HFF-Myc (cell line): ENCODE measurements around the gene APOO.
"Not testable (repeated sequence)": the region's sequence is repeated elsewhere in the genome, so short reads cannot be mapped to it uniquely, and the experiment has no call there.

ENCODE experiments used
- DNase-seq: peaks from one replicate; pipeline ENCODE4 v3.0.0-alpha.2; 2011; ENCODE audit warnings: low read depth; ENCODE audit errors: extremely low read depth
- H3K4me3 ChIP-seq: replicated peaks from 2 replicates; pipeline ENCODE4 v1.5.1; 2011; ENCODE audit warnings: low read depth, mild to moderate bottlenecking, control low read depth, low read length
- CTCF ChIP-seq: IDR thresholded peaks from 2 replicates; pipeline ENCODE4 v1.5.1; 2012; ENCODE audit warnings: mild to moderate bottlenecking, low read depth, low read length, control low read depth; ENCODE audit errors: missing control alignments

Gene APOO

GRCh38 chrX:23884427-23885024 is 23.2 kb downstream of the APOO start:
- no peak for TF ChIP-seq CTCF
- no peak for DNase-seq
- no peak overlapping the region for H3K4me3 ChIP-seq

GRCh38 chrX:23883737-23884354 is 23.9 kb downstream of the APOO start:
- peak overlapping the region; percentile 24; the same call in 1 of the 2 replicates for H3K4me3 ChIP-seq
- no peak for TF ChIP-seq CTCF
- DNase-seq: peak; percentile 72

- no peak for DNase-seq
- no peak for TF ChIP-seq CTCF
- H3K4me3 ChIP-seq: no peak overlapping the region
Measured at GRCh38 chrX:23879380-23880090, 28.2 kb downstream of the APOO start.

- no peak for DNase-seq
Measured at GRCh38 chrX:23871905-23872546, 35.7 kb downstream of the APOO start.

GRCh38 chrX:23870041-23870440 is 37.7 kb downstream of the APOO start:
- no peak for DNase-seq
- no peak for TF ChIP-seq CTCF

More at GRCh38 chrX:23871905-23872546, 35.7 kb downstream of the APOO start:
- no peak overlapping the region for H3K4me3 ChIP-seq
- no peak for TF ChIP-seq CTCF

GRCh38 chrX:23864742-23865326 is 42.9 kb downstream of the APOO start:
- no peak for TF ChIP-seq CTCF
- no peak for DNase-seq
- no peak overlapping the region for H3K4me3 ChIP-seq

More at GRCh38 chrX:23870041-23870440, 37.7 kb downstream of the APOO start:
- no peak overlapping the region for H3K4me3 ChIP-seq

GRCh38 chrX:23861952-23862351 is 45.8 kb downstream of the APOO start:
- not testable (repeated sequence) for DNase-seq, H3K4me3 ChIP-seq
